CD1c-positive myeloid dendritic cell (primary cell): ENCODE measurements around the gene CLEC16A.

Experiments used
- DNase-seq: peaks from one replicate; pipeline ENCODE4 v3.0.0-alpha.2; 2016; ENCODE audit errors: extremely low spot score

The CLEC16A gene

GRCh38 chr16:11015607-11016006, 71.2 kb downstream of the CLEC16A start:
- no peak for DNase-seq

- DNase-seq = no peak
Measured at GRCh38 chr16:11016524-11016988, 72.2 kb downstream of the CLEC16A start.

GRCh38 chr16:11016993-11017392, 72.6 kb downstream of the CLEC16A start:
- no peak for DNase-seq

GRCh38 chr16:11017499-11017898, 73.1 kb downstream of the CLEC16A start:
- DNase-seq = no peak

DNA sequence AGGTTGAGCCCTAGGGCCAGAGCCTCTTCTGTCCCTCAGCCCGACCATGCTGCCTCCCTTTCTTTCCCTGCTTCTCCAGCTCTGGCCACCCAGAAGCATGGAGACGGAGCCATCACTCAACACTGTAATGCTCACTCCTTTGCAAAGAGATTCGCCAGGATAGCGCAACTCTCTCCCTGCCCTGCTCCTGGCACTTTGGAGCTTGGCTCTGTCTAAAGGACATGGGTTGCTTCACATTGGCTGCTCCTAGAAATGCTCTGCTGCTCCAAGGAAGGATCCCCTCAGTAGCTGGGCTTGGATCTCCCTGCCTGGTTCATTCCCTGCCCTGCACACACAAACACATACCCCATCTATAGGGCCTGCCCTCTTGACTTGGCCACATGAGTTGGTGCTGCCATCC, 76.0 kb downstream of the CLEC16A start:
- DNase-seq = no peak

DNA sequence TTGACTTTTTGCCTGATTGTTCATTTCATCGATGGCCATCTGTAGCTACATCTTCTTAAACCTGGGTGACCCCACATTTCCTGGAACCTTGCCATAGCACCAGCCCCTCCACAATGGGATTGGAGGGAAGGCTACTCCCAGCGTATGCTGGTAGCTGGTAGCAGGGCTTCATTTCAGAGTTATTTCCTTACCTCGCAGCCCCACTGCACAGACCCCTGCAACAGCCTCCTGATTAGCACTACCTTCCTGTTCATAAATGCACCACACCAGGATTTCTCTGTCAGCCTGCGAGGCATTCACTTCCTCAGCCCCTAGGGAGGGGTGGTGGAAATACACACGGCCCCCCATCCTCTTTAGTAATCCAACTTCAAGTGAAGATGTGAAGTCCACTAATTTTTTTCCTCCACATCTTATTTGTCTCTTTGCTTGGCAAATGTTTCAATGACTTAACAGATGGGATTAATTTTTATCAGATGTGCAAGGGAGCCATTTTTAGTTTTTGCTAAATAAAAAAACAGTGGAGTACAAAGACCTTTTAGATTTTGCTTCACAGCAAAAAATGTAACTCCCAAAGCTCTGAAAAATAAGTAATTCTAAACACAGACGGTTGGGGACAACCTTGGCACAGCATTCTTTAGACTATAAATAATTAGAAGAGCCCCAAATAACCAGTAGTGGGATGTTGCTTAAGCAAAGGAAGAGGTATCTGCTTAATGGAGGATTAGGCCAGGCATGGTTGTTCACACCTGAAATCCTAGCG, 76.6 kb downstream of the CLEC16A start:
- no peak for DNase-seq

GRCh38 chr16:11022002-11022401, 77.6 kb downstream of the CLEC16A start:
- no peak for DNase-seq

DNA sequence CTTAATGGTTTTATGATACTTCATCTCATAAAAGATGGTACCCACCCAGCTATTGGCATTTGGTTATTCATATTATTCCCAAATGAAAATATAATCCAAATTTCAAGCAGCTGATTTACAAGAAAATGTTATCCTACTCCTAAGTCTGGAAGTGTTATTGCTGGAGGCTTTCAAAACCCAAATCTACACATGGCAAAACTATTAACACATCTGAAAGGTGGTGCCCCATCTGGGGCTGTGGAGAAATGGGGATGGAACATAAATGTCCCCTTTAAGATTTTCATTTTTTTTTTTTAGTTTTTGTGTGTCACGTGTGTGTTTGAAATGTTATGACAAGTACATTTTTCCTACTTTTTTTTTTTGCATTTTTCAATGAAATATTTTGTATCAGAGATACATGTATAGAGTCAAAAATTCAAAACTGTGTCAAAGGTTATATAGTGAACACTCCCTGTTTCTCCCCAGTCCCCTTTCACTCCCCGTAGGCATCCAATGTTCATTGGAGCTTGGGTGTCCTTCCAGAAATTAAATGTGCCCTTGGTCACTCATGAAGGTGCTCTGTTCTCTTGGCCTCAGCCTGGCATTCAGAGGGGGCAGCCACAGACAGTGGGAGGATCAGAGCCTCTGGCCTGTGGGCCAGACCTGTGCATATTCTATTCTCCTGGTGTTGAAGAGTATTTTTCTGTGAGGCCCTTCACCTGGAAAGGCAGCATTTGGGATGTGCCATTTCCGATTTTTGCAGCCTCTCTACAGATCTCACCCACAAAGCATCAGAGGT, 79.1 kb downstream of the CLEC16A start:
- DNase-seq = no peak

DNA sequence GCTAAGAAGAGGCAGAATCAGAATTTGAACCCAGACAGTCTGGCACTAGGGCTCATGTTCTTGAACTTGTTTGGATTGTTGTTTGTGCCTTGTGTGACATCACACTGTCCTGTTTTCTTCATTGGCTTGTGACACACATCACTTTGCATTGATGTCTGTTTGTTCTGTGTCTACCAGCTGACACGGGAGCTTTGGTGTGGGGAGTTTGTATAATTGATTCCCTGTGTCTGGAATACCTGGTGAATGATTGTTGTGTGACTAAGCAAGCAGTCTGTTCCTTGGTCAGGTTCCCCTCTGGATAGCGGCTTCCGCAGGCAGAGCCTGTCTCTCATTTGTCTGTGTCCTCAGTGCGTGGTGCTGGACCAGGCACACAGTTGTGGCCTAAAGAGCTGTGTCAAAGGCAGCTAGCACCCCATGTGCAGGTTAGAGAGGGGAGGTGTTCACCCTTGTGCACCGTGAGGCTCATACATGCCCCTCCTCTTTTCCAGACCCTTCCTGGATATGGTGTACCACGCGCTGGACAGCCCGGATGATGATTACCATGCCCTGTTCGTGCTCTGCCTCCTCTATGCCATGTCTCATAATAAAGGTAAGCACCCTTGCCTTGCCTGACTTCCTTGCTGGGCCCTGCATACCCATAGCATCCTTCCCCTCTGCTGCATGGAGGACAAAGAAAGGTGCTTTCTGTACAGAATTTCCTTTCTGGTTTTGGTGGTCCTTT, 80.1 kb downstream of the CLEC16A start:
- no peak for DNase-seq

GRCh38 chr16:11025120-11025531, 80.8 kb downstream of the CLEC16A start:
- DNase-seq = no peak

DNA sequence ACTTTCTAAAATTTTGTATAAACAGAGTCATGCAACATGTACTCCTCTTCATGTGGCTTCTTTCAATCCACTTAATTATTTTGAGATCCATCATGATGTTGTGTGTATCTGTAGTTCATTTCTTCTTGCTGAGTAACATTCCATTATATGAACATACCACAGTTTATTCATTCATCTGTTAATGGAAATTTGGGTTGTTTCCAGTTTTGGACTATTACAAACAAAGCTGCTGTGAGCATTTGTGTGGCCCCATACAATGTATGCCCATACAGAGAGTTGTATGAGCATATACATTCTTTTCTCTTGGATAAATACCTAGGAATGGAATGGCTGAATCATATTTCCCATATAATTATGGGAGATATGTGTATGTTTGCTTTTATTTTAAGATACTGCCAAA, 85.6 kb downstream of the CLEC16A start:
- no peak for DNase-seq

GRCh38 chr16:11030990-11031510, 86.7 kb downstream of the CLEC16A start:
- DNase-seq = no peak

- DNase-seq = no peak
Measured at GRCh38 chr16:11032000-11032921, 87.9 kb downstream of the CLEC16A start.

GRCh38 chr16:11032922-11033291, 88.5 kb downstream of the CLEC16A start:
- DNase-seq = no peak

GRCh38 chr16:11033629-11034420, 89.5 kb downstream of the CLEC16A start:
- DNase-seq = no peak

GRCh38 chr16:11034481-11034931, 90.1 kb downstream of the CLEC16A start:
- DNase-seq = no peak

DNA sequence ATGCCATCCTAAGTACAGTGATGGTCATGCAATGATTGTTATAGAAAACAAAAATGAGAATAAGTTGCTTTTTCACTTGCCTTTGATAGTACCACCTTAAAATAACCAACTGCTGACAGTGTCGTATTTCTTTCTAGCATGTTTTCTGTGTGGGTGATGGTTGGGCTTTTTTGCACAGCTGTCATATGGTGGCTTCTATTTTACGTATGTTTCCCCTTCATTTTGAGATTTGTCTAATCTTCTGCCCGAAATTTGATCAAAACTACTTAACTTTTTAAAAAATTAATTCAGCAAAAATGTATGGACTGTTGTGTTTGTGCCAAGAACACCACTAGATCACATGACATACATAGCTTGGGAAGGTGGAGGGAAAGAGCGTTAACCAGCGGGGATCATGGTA, 90.7 kb downstream of the CLEC16A start:
- DNase-seq = no peak

DNA sequence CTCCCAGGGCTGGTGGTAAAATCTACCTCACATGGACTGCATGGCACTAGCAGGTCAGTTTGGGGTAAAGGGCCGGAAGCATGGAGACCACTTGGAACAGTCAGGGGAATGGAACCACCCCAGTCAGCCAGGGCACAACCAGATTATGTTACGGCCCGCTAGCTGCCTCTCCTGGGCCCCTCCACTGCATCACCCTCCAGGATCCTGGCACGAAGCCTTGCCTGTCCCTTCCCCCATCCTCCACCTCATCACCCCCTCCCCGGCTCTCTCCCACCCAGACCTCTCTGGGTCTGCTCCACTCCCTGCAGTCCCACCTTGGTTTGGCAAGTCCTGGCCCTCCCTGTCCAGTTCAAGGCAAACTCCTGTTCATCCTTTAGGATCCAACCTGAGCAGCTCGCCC, 91.7 kb downstream of the CLEC16A start:
- DNase-seq = no peak

DNA sequence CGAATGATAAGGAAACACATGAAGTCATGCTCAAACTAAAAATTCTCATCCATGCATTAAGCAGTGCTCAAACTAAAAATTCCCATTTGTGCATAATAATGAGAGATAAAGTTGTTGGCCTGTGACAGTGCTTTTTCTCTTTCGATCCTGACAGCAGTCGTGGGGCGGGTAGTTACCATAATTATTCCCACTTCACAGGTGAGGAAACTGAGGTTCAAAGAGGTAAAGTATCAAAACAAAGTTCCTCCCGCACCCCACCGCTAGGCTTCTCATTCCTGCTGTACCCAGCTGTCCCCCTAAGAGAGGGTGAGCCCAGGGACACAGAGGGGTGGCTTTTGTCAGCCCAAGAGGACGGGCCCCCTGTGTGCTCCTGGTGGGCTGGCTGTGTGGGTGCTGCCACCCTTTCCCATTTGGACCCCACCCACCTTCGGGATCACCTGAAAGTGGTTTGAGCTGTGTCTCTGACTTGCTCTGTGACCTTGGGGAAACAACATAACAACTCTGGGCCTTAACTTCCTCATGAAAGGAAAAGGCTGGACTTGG, 92.6 kb downstream of the CLEC16A start:
- no peak for DNase-seq

DNA sequence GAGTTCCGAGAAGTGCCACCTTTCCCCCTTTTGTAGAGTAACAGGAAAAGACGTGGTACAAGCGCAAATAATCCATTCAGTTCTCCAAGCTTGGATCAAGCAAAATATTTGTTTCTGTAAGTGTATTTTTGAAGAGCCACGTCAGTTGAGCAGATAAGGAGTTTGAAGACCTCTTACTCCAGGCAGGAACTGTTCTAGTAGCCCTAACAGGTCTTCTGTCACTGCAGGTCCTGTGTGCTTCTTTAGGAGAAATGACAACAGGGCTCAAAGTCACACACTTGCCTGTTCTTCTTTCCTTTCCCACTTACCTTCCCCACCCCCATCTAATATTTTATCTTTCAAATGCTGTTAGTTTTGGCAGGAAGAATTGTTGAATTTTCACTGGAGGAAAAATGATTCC, 93.9 kb downstream of the CLEC16A start:
- DNase-seq = no peak
